Mesenchymal stem cell (in vitro differentiated cells and primary cell): ENCODE measurements around the gene MTIF3.

Source experiments
- DNase-seq: peaks from one replicate; pipeline ENCODE4 v3.0.0-alpha.2; 2013
- H2AFZ ChIP-seq: one replicate; pipeline ENCODE4 v1.6.1; 2013; ENCODE audit warnings: low read depth, mild to moderate bottlenecking, control low read depth, inconsistent platforms, low read length, moderate library complexity
- H2AK5ac ChIP-seq: 2 replicates; pipeline ENCODE4 v1.6.1; 2013; ENCODE audit warnings: low read length, moderate library complexity, mild to moderate bottlenecking, inconsistent platforms; ENCODE audit not compliant: severe bottlenecking
- H2BK120ac ChIP-seq: one replicate; pipeline ENCODE4 v1.6.1; 2013; ENCODE audit warnings: low read depth, mild to moderate bottlenecking, inconsistent platforms, low read length, moderate library complexity
- H2BK12ac ChIP-seq, 2 experiments: one replicate each; pipeline ENCODE4 v1.6.1; 2013; ENCODE audit warnings: inconsistent platforms in 2 of 2, low read length in 2 of 2, mild to moderate bottlenecking in 2 of 2, moderate library complexity in 2 of 2, control low read depth in 1 of 2
- H2BK15ac ChIP-seq: one replicate; pipeline ENCODE4 v1.6.1; 2013; ENCODE audit warnings: mild to moderate bottlenecking, low read depth, inconsistent platforms; ENCODE audit not compliant: poor library complexity, severe bottlenecking
- H2BK5ac ChIP-seq: 2 replicates; pipeline ENCODE4 v1.6.1; 2013; ENCODE audit warnings: low read depth, mild to moderate bottlenecking, low read length, control low read depth, inconsistent platforms; ENCODE audit not compliant: poor library complexity, severe bottlenecking
- H3K14ac ChIP-seq, 2 experiments: one replicate each; pipeline ENCODE4 v1.6.1; 2013; ENCODE audit warnings: inconsistent platforms in 2 of 2, low read length in 2 of 2, control low read depth in 1 of 2, mild to moderate bottlenecking in 1 of 2, moderate library complexity in 1 of 2
- H3K18ac ChIP-seq, 2 experiments: one replicate each; pipeline ENCODE4 v1.6.1; 2013; ENCODE audit warnings: inconsistent platforms in 2 of 2, low read length in 2 of 2, control low read depth in 1 of 2, low read depth in 1 of 2, mild to moderate bottlenecking in 1 of 2
- H3K23ac ChIP-seq, 2 experiments: one replicate each; pipeline ENCODE4 v1.6.1; 2013; ENCODE audit warnings: inconsistent platforms in 2 of 2, low read length in 2 of 2, mild to moderate bottlenecking in 2 of 2, moderate library complexity in 2 of 2, control low read depth in 1 of 2
- H3K27ac ChIP-seq: 2 replicates; pipeline ENCODE4 v1.5.1; 2013; ENCODE audit warnings: mild to moderate bottlenecking, moderate library complexity, low read length, control low read depth, inconsistent platforms; ENCODE audit not compliant: poor library complexity, severe bottlenecking
- H3K27me3 ChIP-seq, 2 experiments: 2 replicates each; pipeline versions ENCODE4 v1.6.1 to v1.7.0; 2013; ENCODE audit warnings: low read length in 2 of 2, mild to moderate bottlenecking in 2 of 2, moderate library complexity in 2 of 2, control low read depth in 1 of 2, inconsistent platforms in 1 of 2; ENCODE audit not compliant: control insufficient read depth in 1 of 2, insufficient read depth in 1 of 2
- H3K36me3 ChIP-seq, 2 experiments: 2 replicates each; pipeline versions ENCODE4 v1.6.1 to v1.7.0; 2013; ENCODE audit warnings: low read length in 2 of 2, control low read depth in 1 of 2, inconsistent platforms in 1 of 2, low read depth in 1 of 2, mild to moderate bottlenecking in 1 of 2; ENCODE audit not compliant: insufficient read depth in 2 of 2, control insufficient read depth in 1 of 2
- H3K4ac ChIP-seq, 2 experiments: one replicate each; pipeline ENCODE4 v1.6.1; 2013; ENCODE audit warnings: inconsistent platforms in 2 of 2, low read length in 2 of 2, mild to moderate bottlenecking in 2 of 2, moderate library complexity in 2 of 2, control low read depth in 1 of 2, low read depth in 1 of 2
- H3K4me1 ChIP-seq: 2 replicates; pipeline ENCODE4 v1.6.1; 2013; ENCODE audit warnings: low read depth, low read length, control low read depth; ENCODE audit not compliant: control insufficient read depth, insufficient read depth
- H3K4me2 ChIP-seq: 2 replicates; pipeline ENCODE4 v1.6.1; 2013; ENCODE audit warnings: low read length, mild to moderate bottlenecking, inconsistent platforms; ENCODE audit not compliant: poor library complexity, severe bottlenecking
- H3K4me3 ChIP-seq, 2 experiments: 2 replicates each; pipeline versions ENCODE4 v1.5.1 to v1.7.0; 2013; ENCODE audit warnings: low read length in 2 of 2, mild to moderate bottlenecking in 2 of 2, control low read depth in 1 of 2, low read depth in 1 of 2; ENCODE audit not compliant: insufficient read depth in 1 of 2
- H3K79me1 ChIP-seq: replicated peaks from 2 replicates; pipeline ENCODE4 v1.6.1; 2013; ENCODE audit warnings: mild to moderate bottlenecking, control low read depth, low read length, inconsistent platforms; ENCODE audit not compliant: poor library complexity, severe bottlenecking
- H3K9ac ChIP-seq: 2 replicates; pipeline ENCODE4 v1.7.0; 2013; ENCODE audit warnings: mild to moderate bottlenecking, low read length, moderate library complexity
- H3K9me3 ChIP-seq: 2 replicates; pipeline ENCODE4 v1.7.0; 2013; ENCODE audit warnings: mild to moderate bottlenecking, low read length; ENCODE audit not compliant: control insufficient read depth
- H4K8ac ChIP-seq: one replicate; pipeline ENCODE4 v1.6.1; 2013; ENCODE audit warnings: inconsistent platforms, mild to moderate bottlenecking, low read length, moderate library complexity
- H4K91ac ChIP-seq: one replicate; pipeline ENCODE4 v1.6.1; 2013; ENCODE audit warnings: mild to moderate bottlenecking, low read length, inconsistent platforms
- whole genome bisulfite sequencing: methylation state at CpG from one replicate; pipeline ENCODE4 v1.1.7; 2013; ENCODE audit warnings: mixed read lengths; 5-methylcytosine and 5-hydroxymethylcytosine counted together

The MTIF3 gene

GRCh38 chr13:27448308-27448707, 2.1 kb downstream of the MTIF3 start:
- H4K91ac ChIP-seq = no peak overlapping the region
- no peaks in the 10 kb centered on the region for H3K27me3 ChIP-seq
- H3K4me1 ChIP-seq = peaks cover 7% of the 10 kb centered on the region
- no peak overlapping the region for H2AK5ac ChIP-seq
- H3K79me1 ChIP-seq = peaks cover 6% of the 10 kb centered on the region
- H3K14ac ChIP-seq = no peak overlapping the region
- no peak overlapping the region for H2BK15ac ChIP-seq
- H2BK120ac ChIP-seq = no peak overlapping the region
- no peak overlapping the region for H3K23ac ChIP-seq
- H3K9me3 ChIP-seq = no peaks in the 10 kb centered on the region
- no peak overlapping the region for H3K4ac ChIP-seq
- no peak overlapping the region for H2BK12ac ChIP-seq
- no peak overlapping the region for H3K4me2 ChIP-seq
- no peak overlapping the region for H2AFZ ChIP-seq
- no peak for DNase-seq
- no peak overlapping the region for H3K27ac ChIP-seq
- H3K4me3 ChIP-seq = peak overlapping the region in 1 of 2 experiments; percentile 92
- H3K18ac ChIP-seq = no peak overlapping the region
- H2BK5ac ChIP-seq = no peak overlapping the region
- H3K36me3 ChIP-seq = peaks cover 0 to 7% of the 10 kb centered on the region in 2 experiments
- H4K8ac ChIP-seq = no peak overlapping the region
- WGBS = 91% methylated on average over 3 of the region's 4 CpGs
- H3K9ac ChIP-seq = peak overlapping the region; percentile 40

GRCh38 chr13:27446986-27447583, 3.3 kb downstream of the MTIF3 start:
- no peak overlapping the region for H3K4me3 ChIP-seq
- H4K91ac ChIP-seq = no peak overlapping the region
- H2BK15ac ChIP-seq = no peak overlapping the region
- H3K23ac ChIP-seq = no peak overlapping the region
- H3K36me3 ChIP-seq = peaks cover 5 to 19% of the 10 kb centered on the region in 2 experiments
- peaks cover 7% of the 10 kb centered on the region for H3K4me1 ChIP-seq
- 89% methylated on average over 5 of the region's 7 CpGs for WGBS
- H2BK120ac ChIP-seq = no peak overlapping the region
- H2BK12ac ChIP-seq = no peak overlapping the region
- no peak overlapping the region for H2AFZ ChIP-seq
- H3K27me3 ChIP-seq = no peaks in the 10 kb centered on the region
- H3K14ac ChIP-seq = no peak overlapping the region
- DNase-seq = no peak
- peaks cover 7% of the 10 kb centered on the region for H3K79me1 ChIP-seq
- H3K4me2 ChIP-seq = no peak overlapping the region
- no peak overlapping the region for H3K4ac ChIP-seq
- H3K9ac ChIP-seq = no peak overlapping the region
- no peak overlapping the region for H3K18ac ChIP-seq
- H4K8ac ChIP-seq = no peak overlapping the region
- H3K9me3 ChIP-seq = no peaks in the 10 kb centered on the region
- no peak overlapping the region for H2BK5ac ChIP-seq
- no peak overlapping the region for H3K27ac ChIP-seq
- no peak overlapping the region for H2AK5ac ChIP-seq

GRCh38 chr13:27442797-27443196, 7.6 kb downstream of the MTIF3 start:
- peaks cover 7 to 54% of the 10 kb centered on the region in 2 experiments for H3K36me3 ChIP-seq
- no peak overlapping the region for H3K27ac ChIP-seq
- DNase-seq = no peak
- H3K18ac ChIP-seq = no peak overlapping the region
- H3K4ac ChIP-seq = no peak overlapping the region
- WGBS = 98% methylated on average over 6 of the region's 7 CpGs
- no peak overlapping the region for H4K8ac ChIP-seq
- no peak overlapping the region for H2AFZ ChIP-seq
- H3K27me3 ChIP-seq = no peaks in the 10 kb centered on the region
- H2BK120ac ChIP-seq = no peak overlapping the region
- H3K9me3 ChIP-seq = no peaks in the 10 kb centered on the region
- H2BK12ac ChIP-seq = no peak overlapping the region
- H3K23ac ChIP-seq = no peak overlapping the region
- no peak overlapping the region for H2BK15ac ChIP-seq
- no peak overlapping the region for H3K4me2 ChIP-seq
- H3K14ac ChIP-seq = no peak overlapping the region
- H2BK5ac ChIP-seq = no peak overlapping the region
- H4K91ac ChIP-seq = no peak overlapping the region
- H3K9ac ChIP-seq = no peak overlapping the region
- H3K4me1 ChIP-seq = no peaks in the 10 kb centered on the region
- no peak overlapping the region for H3K4me3 ChIP-seq
- H2AK5ac ChIP-seq = no peak overlapping the region
- peaks cover 15% of the 10 kb centered on the region for H3K79me1 ChIP-seq

GRCh38 chr13:27442071-27442647, 8.2 kb downstream of the MTIF3 start:
- Histone ChIP-seq H4K91ac (no peak overlapping the region), H3K27ac (no peak overlapping the region), H3K4me2 (no peak overlapping the region), H2BK12ac (no peak overlapping the region), H3K36me3 (peaks cover 7 to 59% of the 10 kb centered on the region in 2 experiments), H3K9me3 (no peaks in the 10 kb centered on the region), H2BK5ac (no peak overlapping the region), H3K27me3 (no peaks in the 10 kb centered on the region), H3K4me3 (no peak overlapping the region), H2AK5ac (no peak overlapping the region), H2AFZ (no peak overlapping the region), H3K4me1 (no peaks in the 10 kb centered on the region), H3K23ac (no peak overlapping the region), H3K18ac (no peak overlapping the region), H3K79me1 (peaks cover 17% of the 10 kb centered on the region), H2BK15ac (no peak overlapping the region), H3K14ac (no peak overlapping the region), H3K4ac (no peak overlapping the region), H4K8ac (no peak overlapping the region), H3K9ac (no peak overlapping the region), H2BK120ac (no peak overlapping the region)
- WGBS = 88% methylated on average over 15 of the region's 15 CpGs
- no peak for DNase-seq
